ENCODE data around the gene KRTAP9-4.

GRCh38 chr17:41254861-41255260 lies 5.4 kb downstream of the KRTAP9-4 start:
- TF ChIP-seq CTCF (conservative IDR thresholded peaks at IDR 0.05; ENCODE audit: low read length) (no peak), EZH2phosphoT487 (IDR thresholded peaks at IDR 0.05; ENCODE audit: borderline replicate concordance) (no peak)
